MM.1S (cell line): Measurements from ENCODE around the gene CHCHD10.

Experiments
- EZH2 ChIP-seq: fragments of 300-600 bp; sonication (generic); optimal IDR thresholded peaks from 2 replicates; pipeline ENCODE3; 2017; ENCODE audit warnings: low read depth, mild to moderate bottlenecking, antibody characterized with exemption, low read length, mixed read lengths
- EZH2phosphoT487 ChIP-seq: fragments of 300-600 bp; sonication (generic); IDR thresholded peaks from 2 replicates; pipeline ENCODE4 v1.6.1; 2018; ENCODE audit warnings: antibody characterized with exemption, low read length
- TF ChIP-seq, protein P1 (sequence below): fragments of 300-600 bp; sonication (generic); IDR thresholded peaks from 2 replicates; pipeline ENCODE4 v1.5.1; 2016; ENCODE audit warnings: antibody characterized with exemption, low read length, mixed read lengths

DNA sequence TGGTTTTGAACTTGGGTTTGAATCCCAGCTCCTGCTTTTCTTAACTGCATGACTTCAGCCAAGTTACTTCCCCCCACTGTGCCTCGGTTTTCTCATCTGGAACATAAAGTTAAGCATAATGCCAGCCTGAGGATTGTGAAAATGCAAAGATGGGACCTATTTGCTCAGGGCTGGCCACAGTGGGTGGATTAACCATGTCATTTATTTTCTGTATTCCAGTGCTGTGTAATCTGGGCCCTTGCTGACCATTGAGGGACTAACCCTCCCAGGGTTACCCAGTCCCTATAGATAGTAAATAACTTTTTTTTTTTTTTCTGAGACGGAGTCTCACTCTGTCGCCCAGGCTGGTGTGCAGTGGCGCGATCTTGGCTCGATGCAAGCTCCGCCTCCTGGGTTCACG, 12.1 kb downstream of the CHCHD10 start:
- TF ChIP-seq EZH2phosphoT487 (no peak), EZH2 (no peak)
- TF ChIP-seq, protein P1, sequence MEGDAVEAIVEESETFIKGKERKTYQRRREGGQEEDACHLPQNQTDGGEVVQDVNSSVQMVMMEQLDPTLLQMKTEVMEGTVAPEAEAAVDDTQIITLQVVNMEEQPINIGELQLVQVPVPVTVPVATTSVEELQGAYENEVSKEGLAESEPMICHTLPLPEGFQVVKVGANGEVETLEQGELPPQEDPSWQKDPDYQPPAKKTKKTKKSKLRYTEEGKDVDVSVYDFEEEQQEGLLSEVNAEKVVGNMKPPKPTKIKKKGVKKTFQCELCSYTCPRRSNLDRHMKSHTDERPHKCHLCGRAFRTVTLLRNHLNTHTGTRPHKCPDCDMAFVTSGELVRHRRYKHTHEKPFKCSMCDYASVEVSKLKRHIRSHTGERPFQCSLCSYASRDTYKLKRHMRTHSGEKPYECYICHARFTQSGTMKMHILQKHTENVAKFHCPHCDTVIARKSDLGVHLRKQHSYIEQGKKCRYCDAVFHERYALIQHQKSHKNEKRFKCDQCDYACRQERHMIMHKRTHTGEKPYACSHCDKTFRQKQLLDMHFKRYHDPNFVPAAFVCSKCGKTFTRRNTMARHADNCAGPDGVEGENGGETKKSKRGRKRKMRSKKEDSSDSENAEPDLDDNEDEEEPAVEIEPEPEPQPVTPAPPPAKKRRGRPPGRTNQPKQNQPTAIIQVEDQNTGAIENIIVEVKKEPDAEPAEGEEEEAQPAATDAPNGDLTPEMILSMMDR, result no peak
